ENCODE results near the gene BACH2.
"Not testable (repeated sequence)": the region's sequence is repeated elsewhere in the genome, so short reads cannot be mapped to it uniquely, and the experiment has no call there.

Gene BACH2

DNA sequence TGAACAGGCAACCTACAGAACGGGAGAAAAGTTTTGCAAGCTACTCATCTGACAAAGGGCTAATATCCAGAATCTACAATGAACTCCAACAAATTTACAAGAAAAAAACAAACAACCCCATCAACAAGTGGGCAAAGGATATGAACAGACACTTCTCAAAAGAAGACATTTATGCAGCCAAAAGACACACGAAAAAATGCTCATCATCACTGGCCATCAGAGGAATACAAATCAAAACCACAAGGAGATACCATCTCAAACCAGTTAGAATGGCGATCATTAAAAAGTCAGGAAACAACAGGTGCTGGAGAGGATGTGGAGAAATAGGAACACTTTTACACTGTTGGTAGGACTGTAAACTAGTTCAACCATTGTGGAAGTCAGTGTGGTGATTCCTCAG lies 237.5 kb downstream of the BACH2 start:
- DNase-seq = not testable (repeated sequence)

DNA sequence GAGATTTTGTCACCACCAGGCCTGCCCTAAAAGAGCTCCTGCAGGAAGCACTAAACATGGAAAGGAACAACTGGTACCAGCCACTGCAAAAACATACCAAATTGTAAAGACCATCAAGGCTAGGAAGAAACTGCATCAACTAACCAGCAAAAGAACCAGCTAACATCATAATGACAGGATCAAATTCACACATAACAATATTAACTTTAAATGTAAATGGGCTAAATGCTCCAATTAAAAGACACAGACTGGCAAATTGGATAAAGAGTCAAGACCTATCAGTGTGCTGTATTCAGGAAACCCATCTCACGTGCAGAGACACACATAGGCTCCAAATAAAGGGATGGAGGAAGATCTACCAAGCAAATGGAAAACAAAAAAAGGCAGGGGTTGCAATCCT lies 240.7 kb downstream of the BACH2 start:
- not testable (repeated sequence) for DNase-seq

DNA sequence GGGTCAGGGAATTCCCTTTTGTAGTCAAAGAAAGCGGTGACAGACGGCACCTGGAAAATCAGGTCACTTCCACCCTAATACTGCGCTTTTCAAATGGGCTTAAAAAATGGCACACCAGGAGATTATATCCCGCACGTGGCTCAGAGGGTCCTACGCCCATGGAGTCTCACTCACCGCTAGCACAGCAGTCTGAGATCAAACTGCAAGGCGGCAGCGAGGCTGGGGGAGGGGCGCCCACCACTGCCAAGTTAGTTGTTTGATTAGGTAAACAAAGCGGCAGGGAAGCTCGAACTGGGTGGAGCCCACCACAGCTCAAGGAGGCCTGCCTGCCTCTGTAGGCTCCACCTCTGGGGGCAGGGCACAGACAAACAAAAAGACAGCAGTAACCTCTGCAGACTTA lies 242.4 kb downstream of the BACH2 start:
- not testable (repeated sequence) for DNase-seq

DNA sequence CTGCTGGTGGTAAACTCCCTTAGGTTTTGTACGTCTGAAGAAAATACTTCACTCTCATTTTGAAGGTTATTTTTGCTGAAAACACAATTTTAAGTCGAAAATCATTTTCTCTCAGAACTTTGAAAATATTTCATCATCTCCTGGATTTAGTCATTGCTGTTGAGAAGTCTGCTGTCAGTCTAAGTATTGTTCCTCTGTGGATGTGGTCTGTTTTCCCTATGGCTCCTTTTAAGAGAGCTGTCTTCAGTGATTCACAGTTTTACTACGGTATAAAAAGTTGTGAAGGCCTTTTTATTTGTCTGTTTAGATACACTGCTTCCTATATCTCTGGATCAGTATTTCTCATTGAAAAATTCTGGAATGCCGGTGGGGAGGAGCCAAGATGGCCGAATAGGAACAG lies 243.0 kb downstream of the BACH2 start:
- no peak for DNase-seq

DNA sequence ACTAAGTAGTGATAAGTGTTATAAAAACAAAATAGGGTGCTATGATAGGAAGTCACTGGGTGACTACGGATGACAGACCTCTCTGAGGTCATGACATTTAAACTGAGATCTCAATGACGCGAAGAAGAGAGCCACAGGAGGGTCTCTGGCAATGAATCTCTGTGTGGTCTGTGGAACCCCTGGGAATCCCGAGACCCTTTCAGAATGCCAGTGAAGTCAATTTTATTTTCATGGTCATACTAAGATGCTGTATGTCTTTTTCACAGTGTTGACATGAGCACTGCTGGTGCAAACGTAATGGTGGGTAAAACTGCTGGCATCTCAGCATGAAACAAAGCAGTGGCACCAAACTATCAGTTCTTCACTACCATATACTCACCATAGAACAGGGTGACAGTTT lies 247.3 kb downstream of the BACH2 start:
- no peak for DNase-seq

DNA sequence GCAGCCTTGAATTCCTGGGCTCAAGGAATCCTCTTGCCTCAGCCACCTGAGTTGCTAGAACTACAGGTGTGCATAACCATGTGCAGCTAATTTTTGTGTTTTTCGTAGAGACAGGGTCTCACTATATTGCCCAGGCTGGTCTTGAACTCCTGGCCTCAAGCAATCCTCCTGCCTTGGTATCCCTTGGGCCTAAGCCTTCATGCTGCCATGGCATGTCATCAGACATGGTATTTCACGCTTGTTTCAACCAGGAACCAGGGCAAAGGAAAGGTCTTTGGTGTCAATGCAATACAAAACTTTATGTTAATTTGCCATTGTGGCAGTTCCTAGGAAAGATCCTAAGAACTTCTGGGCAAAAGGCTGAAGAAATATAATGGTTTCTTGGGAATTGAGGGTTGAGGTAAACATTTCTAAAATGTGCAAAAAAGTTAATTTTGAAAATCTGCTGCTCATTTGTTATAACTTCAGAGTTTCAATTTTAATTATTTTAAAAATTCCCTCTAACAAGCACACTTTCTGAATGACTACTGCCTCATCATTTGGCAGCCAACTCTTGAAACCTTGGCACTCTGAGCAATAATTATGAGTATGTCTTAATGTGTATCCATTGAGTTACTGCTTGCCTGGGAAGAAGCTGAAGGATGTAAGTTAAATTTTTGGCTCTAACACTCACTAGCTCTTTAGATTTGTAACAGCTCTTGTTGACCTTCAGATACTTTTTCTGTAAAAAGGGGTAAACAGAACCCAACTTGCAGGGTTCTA lies 248.3 kb downstream of the BACH2 start:
- DNase-seq = no peak

DNA sequence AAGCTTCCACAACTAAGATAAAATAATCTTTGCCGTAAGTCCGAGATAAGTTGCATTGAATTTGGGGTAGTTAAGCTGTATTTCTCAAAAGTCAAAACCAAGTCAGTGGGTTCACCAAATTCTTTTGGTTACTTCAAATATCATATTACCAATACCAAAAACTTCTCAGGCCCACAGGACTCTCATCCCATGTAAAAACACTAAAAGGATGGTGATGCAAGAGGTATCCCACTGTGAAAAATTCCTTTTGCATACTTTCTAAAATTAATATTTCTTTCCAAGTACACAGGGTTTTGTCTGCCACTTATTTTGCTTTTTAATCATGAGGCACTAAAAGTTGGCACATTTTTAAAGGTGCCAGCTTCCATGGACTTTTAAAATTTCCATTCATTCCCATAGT lies 251.1 kb downstream of the BACH2 start:
- DNase-seq = no peak

DNA sequence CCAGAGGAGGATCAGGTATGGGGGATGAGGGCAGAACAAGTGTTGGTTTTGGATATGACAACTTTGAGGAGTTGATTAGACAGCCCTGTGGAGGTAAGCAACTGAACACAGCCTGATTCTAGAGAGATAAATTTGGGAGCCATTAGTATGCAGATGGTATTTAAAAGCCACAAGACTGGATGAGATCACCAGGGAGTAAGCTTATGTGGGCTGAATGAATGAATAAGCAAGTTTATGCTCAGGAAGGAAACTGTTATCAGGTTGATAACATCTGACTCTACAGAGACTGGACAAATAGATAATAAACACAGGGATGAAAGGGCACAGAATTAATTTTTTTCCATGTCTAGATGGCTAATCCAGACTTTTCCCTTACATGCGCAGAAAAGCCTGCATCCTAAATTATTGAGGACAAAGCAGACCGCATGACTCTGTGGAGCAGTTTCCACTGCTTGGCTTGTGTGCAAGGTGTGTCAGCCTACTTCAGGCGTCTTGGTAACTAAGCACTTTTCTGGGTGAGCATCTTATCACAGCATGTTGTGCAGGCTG lies 251.7 kb downstream of the BACH2 start:
- no peak for DNase-seq

DNA sequence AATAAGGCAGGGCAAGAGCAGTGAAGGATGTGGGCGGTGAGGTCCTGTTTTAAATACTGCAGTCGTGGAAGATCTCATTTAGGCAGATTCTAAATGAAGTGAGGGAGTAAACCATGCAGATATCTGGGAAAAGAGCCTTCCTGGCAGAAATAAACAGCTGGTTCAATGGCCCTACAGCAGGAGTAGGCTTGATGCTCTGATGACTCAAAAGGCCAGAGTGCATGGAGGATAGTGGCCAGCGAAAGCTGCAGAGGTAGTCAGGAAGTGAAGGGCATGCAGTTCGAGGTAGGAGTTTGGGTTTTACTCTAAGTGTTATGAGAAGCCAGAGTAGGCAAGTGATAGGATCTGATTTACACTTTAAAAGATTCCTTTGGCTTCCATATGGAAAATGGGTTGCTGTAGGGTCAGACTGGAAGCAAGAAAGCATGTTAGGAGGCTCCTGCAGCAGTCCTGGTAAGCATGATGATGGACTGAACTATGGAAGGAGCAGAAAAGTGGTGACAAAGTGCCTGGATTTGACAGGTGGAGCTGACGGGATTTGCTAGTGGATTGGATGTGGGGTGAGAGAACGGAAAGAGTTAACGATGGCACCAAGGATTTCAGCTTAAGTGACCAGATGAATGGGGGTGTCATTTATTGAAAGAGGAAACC lies 252.3 kb downstream of the BACH2 start:
- no peak for DNase-seq

DNA sequence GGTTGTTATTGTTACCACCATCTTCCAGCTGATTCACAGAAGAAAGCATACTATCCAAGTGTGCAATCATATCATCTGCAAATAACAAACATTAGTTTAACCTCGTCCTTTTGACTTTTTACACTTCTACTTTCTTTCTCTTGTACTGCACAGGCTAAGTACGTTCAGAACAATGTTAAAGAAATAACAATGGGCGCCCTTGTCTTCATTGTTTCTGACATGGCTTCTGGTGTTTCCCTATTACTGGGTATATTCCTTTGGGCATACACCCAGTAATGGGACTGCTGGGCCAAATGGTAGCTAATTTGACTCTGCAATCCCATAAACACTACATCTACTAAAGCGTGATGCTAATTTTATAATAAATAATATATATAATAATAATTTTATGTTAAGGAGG lies 255.7 kb downstream of the BACH2 start:
- no peak for DNase-seq

DNA sequence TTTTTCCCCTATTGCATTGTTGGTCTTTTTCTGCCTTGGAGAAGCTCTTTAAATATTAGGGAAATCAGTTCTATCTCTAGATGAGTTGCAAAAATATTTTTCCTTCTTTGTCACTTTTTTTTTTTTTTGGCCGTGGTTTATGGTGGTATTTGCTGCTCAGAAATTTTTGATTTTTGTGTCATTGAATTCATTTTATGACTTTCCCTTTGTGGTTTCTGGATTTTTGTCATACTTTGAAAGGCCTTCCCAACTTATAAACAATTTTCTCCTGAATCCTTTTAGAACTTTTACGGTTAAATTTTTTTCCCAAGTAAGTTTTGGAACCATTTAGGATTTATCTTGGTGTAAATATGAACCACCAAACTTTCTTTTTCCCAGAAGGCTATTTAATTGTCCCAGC lies 256.7 kb downstream of the BACH2 start:
- DNase-seq = no peak

DNA sequence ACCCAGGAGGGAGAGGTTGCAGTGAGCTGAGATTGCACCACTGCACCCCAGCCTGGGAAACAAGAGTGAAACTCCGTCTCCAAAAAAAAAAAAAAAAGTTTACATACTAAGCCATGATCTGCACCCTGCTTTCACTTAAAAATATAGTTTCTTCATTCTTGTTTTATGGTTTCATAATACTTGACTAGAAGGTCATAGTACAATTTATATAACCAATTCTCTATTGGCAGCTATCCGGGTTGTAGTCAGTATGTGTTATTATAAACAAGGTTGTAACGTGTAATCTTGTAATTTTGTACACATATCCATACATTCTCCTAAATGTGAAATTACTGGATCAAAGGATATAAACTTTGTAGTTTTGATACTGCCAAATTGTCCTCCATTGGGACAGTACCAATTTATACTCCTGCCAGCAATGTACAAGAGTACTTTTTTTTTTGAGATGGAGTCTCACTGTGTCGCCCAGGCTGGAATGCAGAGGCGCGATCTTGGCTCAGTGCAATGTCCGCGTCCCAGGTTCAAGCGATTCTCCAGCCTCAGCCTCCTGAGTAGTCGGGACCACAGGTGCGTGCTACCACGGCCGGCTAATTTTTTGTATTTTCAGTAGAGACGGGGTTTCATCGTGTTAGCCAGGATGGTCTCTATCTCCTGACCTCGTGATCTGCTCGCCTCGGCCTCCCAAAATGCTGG lies 257.5 kb downstream of the BACH2 start:
- DNase-seq = no peak

DNA sequence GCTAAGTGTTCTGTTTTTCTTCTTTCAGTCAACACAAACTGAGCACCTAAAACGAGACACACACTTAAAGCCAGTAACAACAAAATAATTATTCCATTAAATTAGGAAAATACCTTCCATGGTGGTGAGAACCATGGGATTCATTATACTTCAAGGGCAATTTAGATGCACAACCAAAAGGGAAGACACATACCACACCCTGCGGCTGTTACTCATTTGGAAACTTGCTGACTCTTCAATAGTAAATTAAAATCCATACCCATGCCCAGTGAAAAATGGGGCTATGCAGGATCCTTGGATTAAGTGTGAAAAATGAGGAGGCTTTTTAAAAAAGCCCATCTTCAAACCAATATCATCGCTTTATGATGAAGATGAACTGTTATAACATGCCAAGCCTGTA lies 259.7 kb downstream of the BACH2 start:
- DNase-seq = no peak

DNA sequence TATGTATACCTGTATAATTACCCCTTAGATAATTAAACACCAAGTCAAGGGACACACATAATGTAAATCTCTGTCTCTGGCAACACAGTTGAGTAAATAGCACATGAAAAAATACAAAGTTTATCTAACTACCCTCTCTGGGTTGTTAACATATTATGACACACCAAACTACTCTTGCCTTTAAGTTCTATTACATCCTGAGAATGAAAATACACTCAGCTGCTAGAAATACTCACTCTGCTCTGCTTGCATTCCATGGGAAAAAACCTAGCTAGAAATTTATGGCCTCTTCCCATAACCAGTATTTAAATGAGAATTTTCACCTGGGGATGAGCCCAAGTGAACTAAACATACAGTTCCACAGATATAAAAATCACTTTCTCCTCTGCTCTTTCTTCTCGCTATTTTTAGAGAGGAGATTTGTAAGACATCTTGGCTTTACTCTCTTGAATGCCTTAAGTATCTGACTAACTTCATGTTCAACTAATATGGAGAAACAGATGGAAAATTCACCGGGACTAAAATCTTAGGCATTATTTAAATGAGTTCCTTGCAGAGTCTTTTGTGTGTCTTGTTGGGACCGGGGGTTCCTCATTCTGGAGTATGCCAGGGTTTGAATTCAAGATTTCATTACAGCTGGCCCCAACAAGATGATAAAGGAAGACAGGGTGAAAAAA lies 261.5 kb downstream of the BACH2 start:
- no peak for DNase-seq

DNA sequence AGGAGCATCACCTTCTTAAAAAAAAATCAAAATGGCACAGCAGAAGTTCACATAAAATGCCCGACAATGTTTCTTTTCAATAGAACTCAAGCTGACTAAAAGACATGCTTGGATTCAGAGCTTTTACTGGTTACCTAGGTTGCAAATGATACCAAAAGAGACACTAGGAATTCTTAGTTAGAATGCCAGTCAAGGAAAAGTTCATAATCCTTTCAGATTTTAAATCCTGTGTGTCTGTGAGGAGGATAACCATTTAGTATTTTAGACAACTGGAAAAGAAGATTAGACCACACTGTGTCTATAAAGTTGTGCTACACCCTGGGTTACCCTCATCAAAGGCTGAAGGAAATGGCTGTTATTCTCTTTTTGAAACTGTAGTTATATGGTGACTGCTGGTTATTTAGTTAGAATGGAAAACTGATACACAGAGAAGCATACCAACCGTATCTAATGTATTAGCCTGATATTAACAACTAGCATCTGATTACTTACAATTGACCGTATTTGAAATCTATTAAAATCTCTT lies 262.8 kb downstream of the BACH2 start:
- no peak for DNase-seq

DNA sequence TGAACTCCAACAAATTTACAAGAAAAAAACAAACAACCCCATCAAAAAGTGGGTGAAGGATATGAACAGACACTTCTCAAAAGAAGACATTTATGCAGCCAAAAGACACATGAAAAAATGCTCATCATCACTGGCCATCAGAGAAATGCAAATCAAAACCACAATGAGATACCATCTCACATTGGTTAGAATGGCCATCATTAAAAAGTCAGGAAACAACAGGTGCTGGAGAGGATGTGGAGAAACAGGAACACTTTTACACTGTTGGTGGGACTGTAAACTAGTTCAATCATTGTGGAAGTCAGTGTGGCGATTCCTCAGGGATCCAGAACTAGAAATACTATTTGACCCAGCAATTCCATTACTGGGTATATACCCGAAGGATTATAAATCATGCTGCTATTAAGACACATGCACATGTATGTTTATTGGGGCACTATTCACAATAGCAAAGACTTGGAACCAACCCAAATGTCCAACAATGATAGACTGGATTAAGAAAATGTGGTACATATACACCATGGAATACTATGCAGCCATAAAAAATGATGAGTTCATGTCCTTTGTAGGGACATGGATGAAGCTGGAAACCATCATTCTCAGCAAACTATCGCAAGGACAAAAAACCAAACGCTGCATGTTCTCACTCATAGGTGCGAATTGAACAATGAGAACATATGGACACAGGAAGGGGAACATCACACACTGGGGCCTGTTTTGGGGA lies 264.0 kb downstream of the BACH2 start:
- not testable (repeated sequence) for DNase-seq

DNA sequence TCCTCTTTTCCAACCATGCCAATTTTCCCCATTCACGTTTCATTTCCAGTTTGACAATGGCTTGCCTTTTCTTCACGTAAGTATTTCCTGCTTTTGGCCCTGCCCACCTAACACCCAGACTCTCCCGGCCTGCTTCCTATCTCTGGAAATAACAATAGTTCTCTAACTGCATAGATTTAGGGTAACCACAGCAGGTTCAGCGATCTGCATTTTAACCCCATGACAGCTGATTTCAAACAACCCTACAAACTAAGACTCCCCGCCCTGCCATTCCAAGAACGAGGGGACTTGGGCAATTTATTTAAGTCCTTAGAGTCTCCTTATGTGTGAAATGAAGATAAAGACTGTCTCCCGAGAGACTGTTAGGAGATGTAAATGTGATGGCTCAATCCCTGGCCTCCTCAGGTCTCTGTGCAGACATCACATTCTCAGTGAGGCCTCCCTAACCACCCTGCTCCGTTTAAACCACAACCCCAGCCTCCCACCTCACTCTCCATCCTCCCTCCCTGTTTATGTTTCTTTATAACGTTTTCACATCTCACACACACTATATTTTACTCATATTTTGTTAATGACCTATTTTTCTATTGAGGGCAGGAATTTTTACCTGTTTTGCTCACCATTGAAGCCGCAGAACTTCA lies 267.5 kb downstream of the BACH2 start:
- no peak for DNase-seq

DNA sequence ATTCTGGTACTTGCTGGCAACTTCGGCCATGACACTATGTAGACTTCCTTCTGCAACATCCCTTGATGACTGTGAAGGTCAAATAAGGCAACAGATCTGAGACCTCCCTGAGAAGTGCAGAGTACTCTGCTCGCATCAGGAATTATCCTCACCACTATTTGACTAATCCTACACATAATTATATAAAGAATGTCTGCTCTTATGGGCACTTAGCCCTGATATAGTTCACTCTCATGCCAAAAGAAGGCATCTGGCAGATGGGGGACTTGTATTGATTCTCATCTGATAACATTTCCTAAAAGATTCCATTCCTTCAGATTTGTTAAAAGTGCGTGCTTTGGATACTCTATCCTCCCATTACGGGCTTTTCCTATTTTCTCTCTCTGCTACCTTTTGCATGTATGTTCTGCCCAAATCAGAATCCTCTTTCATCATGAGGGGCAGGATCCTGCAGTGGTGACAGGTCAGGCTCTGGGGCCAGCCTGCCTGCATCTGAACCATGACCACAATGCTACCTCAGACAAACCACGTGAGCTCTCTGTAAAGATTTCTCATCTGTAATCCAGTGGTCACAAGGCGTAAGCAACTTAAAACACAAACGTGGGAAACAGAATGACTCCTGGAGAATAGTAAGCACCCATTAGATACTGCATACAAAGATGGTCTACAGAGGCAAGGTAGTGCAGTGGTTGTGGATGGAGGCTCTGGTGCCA lies 268.4 kb downstream of the BACH2 start:
- DNase-seq = no peak

DNA sequence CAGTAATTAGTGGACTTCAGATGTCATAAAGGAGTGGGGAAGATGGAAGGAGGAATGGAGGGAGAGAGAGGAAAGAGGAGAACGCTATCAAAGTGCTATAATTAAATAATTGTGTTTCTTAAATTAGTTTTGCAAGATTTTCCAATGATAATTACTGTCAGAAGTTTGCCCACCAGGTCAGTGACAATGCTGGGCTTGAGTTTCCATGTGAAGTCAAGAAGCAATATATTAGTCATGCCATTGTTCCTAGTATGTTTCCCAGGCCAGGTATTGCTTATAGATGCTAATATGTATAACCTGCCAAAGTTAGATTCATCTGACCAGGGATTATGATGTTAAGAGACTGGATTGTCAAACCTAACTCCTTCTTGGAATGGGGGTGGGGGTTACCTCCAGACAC lies 270.4 kb downstream of the BACH2 start:
- no peak for DNase-seq

DNA sequence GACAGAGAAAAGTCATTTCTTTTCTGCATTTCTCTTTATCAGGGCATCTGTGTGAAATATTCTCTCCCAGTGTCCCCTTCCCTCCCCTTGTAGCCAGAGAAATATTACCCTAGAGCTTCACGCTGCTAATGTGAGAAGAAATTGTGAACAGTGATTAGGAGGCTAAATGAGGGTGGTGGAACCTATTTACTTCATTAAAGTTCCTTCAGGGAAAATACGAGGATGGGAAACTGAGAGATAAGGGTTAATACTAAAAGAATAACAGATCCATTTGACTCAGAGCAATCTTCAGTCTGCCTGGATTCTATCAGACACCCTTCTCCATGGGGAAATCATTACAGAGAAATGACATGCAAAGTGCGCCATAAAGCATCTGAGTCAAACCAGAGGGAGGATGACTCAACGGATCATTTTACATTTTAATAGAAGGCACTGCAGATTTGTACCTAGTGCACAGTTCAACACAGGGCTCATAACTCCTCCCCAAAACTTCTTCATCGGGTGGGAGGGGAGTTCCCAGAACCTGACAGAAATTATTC lies 271.1 kb downstream of the BACH2 start:
- DNase-seq = no peak

DNA sequence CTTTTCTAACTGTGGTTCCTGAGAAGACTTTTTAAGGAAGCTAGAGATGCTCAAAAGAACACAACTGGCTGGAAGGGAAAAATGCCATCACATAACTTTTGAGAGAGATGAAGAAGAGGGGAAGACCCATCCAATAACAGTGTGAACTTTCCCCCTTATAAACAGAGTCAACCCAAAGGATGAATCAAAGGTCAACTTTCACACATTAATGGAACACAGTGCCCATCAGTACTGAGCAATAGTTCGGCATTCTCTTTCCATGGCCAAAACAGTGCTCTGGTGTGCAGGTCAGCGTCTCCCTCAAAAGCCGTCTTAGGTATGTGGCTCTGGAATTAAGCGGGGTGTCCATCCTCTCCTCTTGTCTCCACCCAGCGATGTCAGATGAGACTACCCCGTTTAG lies 272.0 kb downstream of the BACH2 start:
- DNase-seq = no peak
